ENCODE measurements around the gene STXBP6.

- TF ChIP-seq CREB1 (IDR thresholded peaks at IDR 0.05; ENCODE audit: low read depth) = no peak
- no peak for TF ChIP-seq MTA3 (IDR thresholded peaks at IDR 0.05; ENCODE audit: borderline replicate concordance, low read length)
- TF ChIP-seq TCF3 (IDR thresholded peaks at IDR 0.05; ENCODE audit: borderline replicate concordance, insufficient read depth, low read depth, low read length) = no peak
- TF ChIP-seq, protein P1, sequence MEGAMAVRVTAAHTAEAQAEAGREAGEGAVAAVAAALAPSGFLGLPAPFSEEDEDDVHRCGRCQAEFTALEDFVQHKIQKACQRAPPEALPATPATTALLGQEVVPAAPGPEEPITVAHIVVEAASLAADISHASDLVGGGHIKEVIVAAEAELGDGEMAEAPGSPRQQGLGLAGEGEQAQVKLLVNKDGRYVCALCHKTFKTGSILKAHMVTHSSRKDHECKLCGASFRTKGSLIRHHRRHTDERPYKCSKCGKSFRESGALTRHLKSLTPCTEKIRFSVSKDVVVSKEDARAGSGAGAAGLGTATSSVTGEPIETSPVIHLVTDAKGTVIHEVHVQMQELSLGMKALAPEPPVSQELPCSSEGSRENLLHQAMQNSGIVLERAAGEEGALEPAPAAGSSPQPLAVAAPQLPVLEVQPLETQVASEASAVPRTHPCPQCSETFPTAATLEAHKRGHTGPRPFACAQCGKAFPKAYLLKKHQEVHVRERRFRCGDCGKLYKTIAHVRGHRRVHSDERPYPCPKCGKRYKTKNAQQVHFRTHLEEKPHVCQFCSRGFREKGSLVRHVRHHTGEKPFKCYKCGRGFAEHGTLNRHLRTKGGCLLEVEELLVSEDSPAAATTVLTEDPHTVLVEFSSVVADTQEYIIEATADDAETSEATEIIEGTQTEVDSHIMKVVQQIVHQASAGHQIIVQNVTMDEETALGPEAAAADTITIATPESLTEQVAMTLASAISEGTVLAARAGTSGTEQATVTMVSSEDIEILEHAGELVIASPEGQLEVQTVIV (IDR thresholded peaks at IDR 0.05; ENCODE audit: borderline replicate concordance, partially characterized antibody) = no peak
These were observed 190.4 kb downstream of the STXBP6 start for GRCh38 chr14:24859559-24859958.
